IPS DF 6.9 (cell line): Measurements from ENCODE around the gene FAM72C.
"Not testable (repeated sequence)": the region's sequence is repeated elsewhere in the genome, so short reads cannot be mapped to it uniquely, and the experiment has no call there.

Experiments used
- DNase-seq: peaks from one replicate; pipeline ENCODE4 v3.0.0-alpha.2; 2013; ENCODE audit warnings: low read depth, low spot score
- H3K27ac ChIP-seq: one replicate; pipeline ENCODE4 v1.5.1; 2013; ENCODE audit warnings: low read length, control low read depth
- H3K27me3 ChIP-seq: 2 replicates; pipeline ENCODE4 v1.6.1; 2013; ENCODE audit warnings: mild to moderate bottlenecking, low read length; ENCODE audit not compliant: control insufficient read depth, insufficient read depth
- H3K36me3 ChIP-seq: 2 replicates; pipeline ENCODE4 v1.6.1; 2013; ENCODE audit warnings: low read length; ENCODE audit not compliant: control insufficient read depth, insufficient read depth
- H3K4me1 ChIP-seq: 2 replicates; pipeline ENCODE4 v1.6.1; 2013; ENCODE audit warnings: low read length; ENCODE audit not compliant: control insufficient read depth, insufficient read depth
- H3K4me3 ChIP-seq: 2 replicates; pipeline ENCODE4 v1.5.1; 2013; ENCODE audit warnings: mild to moderate bottlenecking, low read length
- H3K9me3 ChIP-seq: 2 replicates; pipeline ENCODE4 v1.6.1; 2013; ENCODE audit warnings: low read length, inconsistent platforms; ENCODE audit not compliant: control insufficient read depth, insufficient read depth
- WGBS: extraction: QIAGEN DNeasy Blood & Tissue Kit; methylation state at CpG from one replicate; pipeline ENCODE4 v1.1.7; 2013; ENCODE audit warnings: mixed read lengths, missing lambda C conversion rate; ENCODE audit not compliant: insufficient read length, insufficient coverage; 5-methylcytosine and 5-hydroxymethylcytosine counted together

Gene FAM72C

DNA sequence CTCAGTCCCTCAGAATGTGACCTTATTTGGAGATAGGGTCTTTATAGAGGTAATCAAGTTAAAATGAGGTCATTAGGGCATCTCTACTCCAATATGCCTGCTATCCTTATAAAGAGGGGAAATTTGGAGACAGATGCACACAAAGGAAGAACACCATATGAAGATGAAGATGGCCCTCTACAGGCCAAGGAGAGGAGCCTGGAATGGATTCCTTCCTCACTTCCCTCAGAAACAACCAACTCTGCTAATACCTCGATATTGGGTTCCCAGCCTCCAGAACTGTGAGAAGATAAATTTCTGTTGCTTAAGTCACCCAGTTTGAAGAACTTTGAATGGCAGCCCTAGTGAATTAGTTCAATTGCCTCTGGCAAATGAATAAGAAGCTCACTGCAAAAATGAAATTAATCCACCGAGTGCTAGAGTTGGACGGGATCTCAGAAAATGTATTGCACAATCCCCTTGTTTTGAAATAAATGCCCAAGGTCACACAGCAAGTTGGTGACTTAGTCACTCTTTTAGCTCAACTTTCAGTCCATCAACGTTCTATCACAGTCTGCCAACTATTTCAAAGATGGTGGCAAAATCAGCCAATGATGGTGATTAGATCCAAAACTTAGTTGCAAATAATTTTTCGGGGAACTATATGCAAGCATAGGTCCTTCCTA is 27.1 kb downstream of the FAM72C start:
- not testable (repeated sequence) for H3K27me3 ChIP-seq, H3K36me3 ChIP-seq, DNase-seq, H3K4me3 ChIP-seq, H3K4me1 ChIP-seq, H3K9me3 ChIP-seq, H3K27ac ChIP-seq
- no CpG with 5 or more reads among the region's 5 CpGs for WGBS

DNA sequence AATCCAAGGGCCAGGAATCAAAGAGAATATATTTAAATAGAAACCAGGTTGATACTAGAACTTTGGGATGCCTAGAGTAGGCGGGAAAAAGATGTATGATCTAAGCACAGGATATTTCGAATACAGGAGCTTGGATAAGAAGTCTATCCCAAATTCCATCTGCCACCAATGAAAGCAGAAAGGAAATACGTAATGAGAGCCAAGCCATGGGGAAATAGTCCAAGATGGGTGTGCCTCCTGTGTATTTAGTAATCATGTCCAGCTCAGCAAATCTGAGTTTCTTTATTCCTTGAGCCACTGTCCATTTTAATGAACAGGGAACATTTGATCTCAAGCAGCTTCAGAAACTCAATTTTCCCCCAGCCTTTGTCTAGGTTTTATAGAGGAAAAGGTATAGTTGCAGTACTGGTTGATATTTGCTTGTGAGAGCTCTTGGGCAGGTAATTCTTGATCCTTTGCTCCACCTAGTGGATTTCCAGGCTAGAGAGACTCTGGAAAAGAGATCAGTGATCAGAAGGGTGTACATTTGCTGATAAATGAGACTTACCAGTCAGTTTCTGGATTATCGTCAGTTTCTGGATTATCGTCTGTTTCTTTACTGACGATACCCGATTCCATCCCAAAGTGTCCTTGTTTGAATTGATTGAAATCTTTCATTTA is 28.3 kb downstream of the FAM72C start:
- not testable (repeated sequence) for DNase-seq, H3K27me3 ChIP-seq, H3K4me3 ChIP-seq, H3K36me3 ChIP-seq, H3K4me1 ChIP-seq, H3K27ac ChIP-seq, H3K9me3 ChIP-seq
- WGBS = no CpG with 5 or more reads among the region's 7 CpGs

DNA sequence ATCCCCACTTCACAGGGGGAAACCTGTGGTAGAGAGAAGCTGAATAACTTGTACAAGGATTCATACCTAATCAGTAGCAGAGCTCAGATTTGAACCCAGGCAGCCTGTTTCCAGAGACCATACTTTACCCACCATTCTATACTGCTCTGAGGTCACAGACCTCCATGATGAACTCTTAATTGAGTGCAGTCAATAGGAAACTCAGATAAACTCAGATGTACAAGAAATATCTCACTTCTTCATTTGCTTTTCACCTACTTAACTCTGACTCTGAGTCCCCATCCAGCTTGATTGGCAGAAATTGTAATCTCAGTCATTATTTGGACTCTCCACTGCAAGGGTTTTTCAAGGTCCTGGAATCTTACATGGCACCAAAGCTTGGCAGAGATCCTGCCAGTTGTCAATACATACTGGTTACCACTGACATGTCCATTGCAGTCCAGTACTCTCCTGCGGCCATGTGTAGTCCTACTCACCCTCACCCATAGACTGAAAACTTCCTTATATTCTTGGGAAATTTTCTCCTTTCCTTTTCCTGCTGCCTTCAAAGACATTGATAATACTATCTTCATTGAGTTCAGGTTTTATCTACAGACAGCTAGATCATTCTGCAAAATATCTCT is 29.4 kb downstream of the FAM72C start:
- DNase-seq, H3K4me3 ChIP-seq, H3K27ac ChIP-seq, H3K9me3 ChIP-seq, H3K36me3 ChIP-seq, H3K27me3 ChIP-seq, H3K4me1 ChIP-seq: not testable (repeated sequence)
- no CpG with 5 or more reads among the region's 1 CpG for WGBS

DNA sequence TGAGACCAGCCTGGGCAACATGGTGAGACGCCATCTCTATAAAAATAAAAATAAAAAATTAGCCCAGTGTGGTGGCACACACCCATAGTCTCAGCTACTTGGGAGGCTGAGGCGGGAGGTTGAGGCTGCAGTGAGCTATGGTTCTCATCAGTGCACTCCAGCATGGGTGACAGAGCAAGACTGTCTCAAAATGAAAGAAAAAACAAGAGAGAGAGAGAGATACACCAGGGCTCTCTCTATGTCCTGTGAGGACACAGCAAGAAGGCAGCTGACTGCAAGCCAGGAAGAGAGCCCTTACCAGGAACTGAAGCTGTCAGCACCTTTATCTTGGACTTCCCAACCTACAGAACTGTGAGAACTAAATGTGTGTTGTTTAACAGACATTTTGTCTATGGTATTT is 32.1 kb downstream of the FAM72C start:
- no CpG with 5 or more reads among the region's 2 CpGs for WGBS
- H3K4me1 ChIP-seq, H3K27me3 ChIP-seq, H3K36me3 ChIP-seq, H3K4me3 ChIP-seq, DNase-seq, H3K27ac ChIP-seq, H3K9me3 ChIP-seq: not testable (repeated sequence)

DNA sequence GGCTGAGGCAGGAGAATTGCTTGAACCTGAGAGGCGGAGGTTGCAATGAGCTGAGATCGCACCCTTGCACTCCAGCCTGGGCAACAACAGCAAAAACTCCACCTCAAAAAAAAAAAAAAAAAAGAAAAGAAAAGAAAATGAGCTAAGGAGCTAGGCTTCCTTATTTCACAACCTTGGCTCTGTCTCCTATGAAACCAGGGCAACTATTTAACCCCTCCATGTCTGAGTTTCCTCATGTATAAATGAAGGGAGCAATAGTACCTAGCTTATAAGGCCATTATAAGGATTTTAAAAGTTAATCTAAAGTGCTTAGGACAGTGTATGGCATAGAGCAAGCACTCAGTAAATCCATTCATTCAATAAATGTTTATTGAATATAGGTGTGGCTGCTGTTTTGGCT is 32.9 kb downstream of the FAM72C start:
- not testable (repeated sequence) for H3K36me3 ChIP-seq, H3K4me1 ChIP-seq, H3K27ac ChIP-seq, DNase-seq, H3K9me3 ChIP-seq, H3K27me3 ChIP-seq, H3K4me3 ChIP-seq
- no CpG with 5 or more reads among the region's 2 CpGs for WGBS

DNA sequence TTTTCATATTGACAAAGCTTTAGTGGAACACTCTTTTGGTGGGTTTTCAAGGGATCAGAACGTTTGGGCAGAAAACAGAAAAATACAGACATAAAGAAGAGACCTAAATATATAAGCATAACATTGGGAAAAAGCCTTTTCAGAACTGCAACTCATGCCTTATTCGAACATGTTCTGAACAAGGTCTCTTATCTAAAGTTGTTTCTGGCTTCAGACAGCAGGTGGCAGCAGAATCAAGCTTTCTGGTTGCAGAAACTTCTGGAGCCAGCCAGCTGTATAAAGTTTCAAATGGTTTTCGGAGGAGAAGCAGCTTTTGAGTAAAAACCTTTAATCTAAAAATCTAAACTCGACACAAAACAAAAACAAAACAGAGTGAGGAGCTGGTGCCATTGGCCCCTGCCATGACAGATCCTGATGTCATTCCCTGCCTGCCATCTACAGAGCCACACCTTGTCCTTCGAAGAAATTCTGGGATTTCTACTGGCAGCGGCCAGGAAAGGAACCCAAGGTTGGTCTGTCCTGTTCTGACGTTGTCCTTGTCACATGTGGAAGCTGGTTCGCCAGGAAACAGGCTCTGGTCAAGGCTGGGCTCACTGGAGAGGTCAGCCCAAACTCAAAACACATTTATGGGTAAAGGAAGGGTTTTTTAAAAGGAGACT is 35.2 kb downstream of the FAM72C start:
- not testable (repeated sequence) for H3K4me3 ChIP-seq, DNase-seq, H3K4me1 ChIP-seq, H3K9me3 ChIP-seq, H3K27me3 ChIP-seq, H3K27ac ChIP-seq, H3K36me3 ChIP-seq
- no CpG with 5 or more reads among the region's 8 CpGs for WGBS

DNA sequence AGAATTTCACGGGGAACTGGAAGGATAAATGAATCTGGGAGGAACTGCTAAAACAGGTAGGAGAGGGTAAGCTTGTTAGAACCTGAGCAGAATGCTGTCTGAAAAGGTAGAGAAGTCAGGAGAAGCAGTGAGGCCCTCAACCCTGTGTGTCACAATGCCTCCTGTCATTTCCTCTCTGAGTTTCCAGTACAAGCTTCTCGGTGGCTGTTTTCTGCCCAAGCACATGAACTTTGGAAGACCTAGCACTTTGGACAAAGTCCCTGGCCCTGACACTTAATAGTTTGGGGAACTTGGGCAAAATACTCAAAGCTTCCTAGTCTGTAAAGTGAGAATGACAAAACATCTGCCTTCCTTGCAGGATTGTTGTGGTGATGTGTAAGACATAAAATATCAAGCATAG is 52.7 kb downstream of the FAM72C start:
- H3K27ac ChIP-seq, H3K9me3 ChIP-seq, H3K27me3 ChIP-seq, H3K4me3 ChIP-seq, DNase-seq, H3K4me1 ChIP-seq, H3K36me3 ChIP-seq: not testable (repeated sequence)
- no CpG with 5 or more reads among the region's 2 CpGs for WGBS

DNA sequence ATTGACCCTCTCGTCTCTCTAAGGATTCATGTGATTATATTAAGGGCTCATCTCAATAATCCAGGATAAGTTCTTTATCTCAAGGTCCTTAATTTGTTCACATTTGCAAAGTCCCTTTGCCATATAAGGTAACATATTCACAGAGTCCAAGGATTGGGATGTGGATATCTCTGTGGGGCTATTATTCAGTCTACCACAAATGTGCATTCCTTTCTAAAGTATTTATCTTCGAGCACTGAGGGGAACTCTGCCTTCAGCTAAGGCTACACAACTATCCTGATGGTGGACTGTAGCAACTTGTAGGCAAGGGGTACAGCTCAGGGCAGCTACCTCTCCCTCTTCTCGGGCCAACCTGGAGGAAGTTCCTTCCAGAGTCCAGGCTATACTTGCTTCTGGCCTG is 53.2 kb downstream of the FAM72C start:
- H3K36me3 ChIP-seq, DNase-seq, H3K27ac ChIP-seq, H3K9me3 ChIP-seq, H3K27me3 ChIP-seq, H3K4me1 ChIP-seq, H3K4me3 ChIP-seq: not testable (repeated sequence)
- no CpG with 5 or more reads among the region's 3 CpGs for WGBS

DNA sequence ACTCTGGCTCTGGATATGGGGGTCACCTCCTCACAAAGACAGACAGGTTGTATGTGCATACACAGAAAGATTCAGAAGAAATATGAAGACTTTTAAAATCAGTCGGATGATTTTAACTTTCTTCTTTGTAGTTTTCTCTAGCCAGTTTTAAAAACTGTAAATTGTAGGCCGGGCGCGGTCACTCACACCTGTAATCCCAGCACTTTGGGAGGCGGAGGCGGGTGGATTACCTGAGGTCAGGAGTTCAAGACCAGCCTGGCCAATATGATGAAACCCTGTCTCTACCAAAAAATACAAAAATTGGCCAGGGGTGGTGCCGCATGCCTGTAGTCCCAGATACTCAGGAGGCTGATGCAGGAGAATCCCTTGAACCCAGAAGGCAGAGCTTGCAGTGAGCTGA is 58.1 kb downstream of the FAM72C start:
- not testable (repeated sequence) for H3K9me3 ChIP-seq, DNase-seq, H3K27me3 ChIP-seq, H3K4me1 ChIP-seq, H3K36me3 ChIP-seq, H3K4me3 ChIP-seq, H3K27ac ChIP-seq
- no CpG with 5 or more reads among the region's 7 CpGs for WGBS
